SH-SY5Y (cell line): ENCODE data around the gene FAM131C.

Experiments used
- GATA2 ChIP-seq: IDR thresholded peaks from 2 replicates; pipeline ENCODE4 v1.6.1; 2011; ENCODE audit warnings: mild to moderate bottlenecking, low read depth, low read length
- GATA3 ChIP-seq: IDR thresholded peaks from 2 replicates; pipeline ENCODE4 v1.6.1; 2011; ENCODE audit warnings: low read depth, mild to moderate bottlenecking, low read length, moderate library complexity

- no peak for TF ChIP-seq GATA2
- no peak for TF ChIP-seq GATA3
Observed at GRCh38 chr1:16078925-16079656, 5.6 kb upstream of the FAM131C start.
